Measurements from ENCODE around the gene MEI1.

MEI1 gene

GRCh38 chr22:41816241-41816640, 116.9 kb downstream of the MEI1 start:
- H3K4me1 Mint-ChIP-seq: no peaks in the 10 kb centered on the region
- CTCF ChIA-PET: interaction anchor here (1.2 kb wide), 1 partner anchor 119 kb away, joined by 4 read pairs; no protein-coding TSS in a partner anchor

DNA sequence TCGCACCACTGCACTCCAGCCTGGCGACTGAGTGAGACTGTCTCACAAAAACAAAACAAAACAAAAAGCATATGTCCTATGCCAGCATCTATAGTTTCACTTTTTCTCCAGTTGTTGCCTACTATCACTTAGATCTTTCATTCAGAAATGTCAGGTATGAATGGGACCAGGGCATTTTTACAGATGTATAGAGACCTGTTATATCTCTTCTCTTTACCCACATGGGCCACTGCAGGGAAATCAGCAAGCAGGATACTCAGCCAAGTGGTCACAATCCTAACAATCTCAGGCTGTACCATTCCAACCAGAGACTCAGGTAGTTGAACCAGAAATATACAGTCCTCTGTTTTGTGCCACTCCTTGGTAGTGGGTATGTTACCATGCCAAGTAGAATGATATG, 117.6 kb downstream of the MEI1 start:
- peaks cover 21% of the 10 kb centered on the region for H3K36me3 Mint-ChIP-seq
- H3K4me3 Mint-ChIP-seq: no peak overlapping the region
- no peaks in the 10 kb centered on the region for H3K9me3 Mint-ChIP-seq
- H3K27ac Mint-ChIP-seq: no peak overlapping the region
- CTCF ChIA-PET: interaction anchor here (1.2 kb wide), 1 partner anchor 120 kb away, joined by 4 read pairs; no protein-coding TSS in a partner anchor
- no peaks in the 10 kb centered on the region for H3K4me1 Mint-ChIP-seq
- DNase-seq: no peak
- no peaks in the 10 kb centered on the region for H3K27me3 Mint-ChIP-seq

More at GRCh38 chr22:41816241-41816640, 116.9 kb downstream of the MEI1 start:
- no peak overlapping the region for H3K27ac Mint-ChIP-seq
- H3K27me3 Mint-ChIP-seq: no peaks in the 10 kb centered on the region
- H3K9me3 Mint-ChIP-seq: no peaks in the 10 kb centered on the region
- H3K4me3 Mint-ChIP-seq: no peak overlapping the region
- peaks cover 21% of the 10 kb centered on the region for H3K36me3 Mint-ChIP-seq
- no peak for DNase-seq

DNA sequence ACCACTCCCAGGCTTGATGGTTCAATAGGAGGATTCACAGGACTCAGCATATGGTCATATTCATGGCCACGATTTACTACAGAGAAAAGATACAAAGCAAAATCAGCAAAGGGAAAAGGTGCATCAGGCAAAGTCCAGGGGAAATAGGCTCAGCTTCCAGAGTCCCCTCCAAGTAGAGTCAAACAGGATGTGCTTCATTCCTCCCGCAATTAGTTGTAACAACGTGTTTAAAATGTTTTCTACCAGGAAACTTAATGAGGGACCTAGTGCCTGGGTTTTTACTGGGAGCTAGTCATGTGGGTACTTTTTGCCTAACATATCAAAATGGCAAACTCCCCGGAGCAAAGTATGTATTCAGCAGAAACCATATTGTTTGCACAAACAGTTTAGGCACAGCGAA, 118.7 kb downstream of the MEI1 start:
- Mint-ChIP-seq H3K27ac (no peak overlapping the region), H3K36me3 (peaks cover 21% of the 10 kb centered on the region), H3K4me1 (peaks cover 6% of the 10 kb centered on the region), H3K9me3 (no peaks in the 10 kb centered on the region), H3K4me3 (no peak overlapping the region), H3K27me3 (no peaks in the 10 kb centered on the region)
- CTCF ChIA-PET: interaction anchor here (1.5 kb wide), 1 partner anchor 121 kb away, joined by 4 read pairs; no protein-coding TSS in a partner anchor
- DNase-seq: no peak

DNA sequence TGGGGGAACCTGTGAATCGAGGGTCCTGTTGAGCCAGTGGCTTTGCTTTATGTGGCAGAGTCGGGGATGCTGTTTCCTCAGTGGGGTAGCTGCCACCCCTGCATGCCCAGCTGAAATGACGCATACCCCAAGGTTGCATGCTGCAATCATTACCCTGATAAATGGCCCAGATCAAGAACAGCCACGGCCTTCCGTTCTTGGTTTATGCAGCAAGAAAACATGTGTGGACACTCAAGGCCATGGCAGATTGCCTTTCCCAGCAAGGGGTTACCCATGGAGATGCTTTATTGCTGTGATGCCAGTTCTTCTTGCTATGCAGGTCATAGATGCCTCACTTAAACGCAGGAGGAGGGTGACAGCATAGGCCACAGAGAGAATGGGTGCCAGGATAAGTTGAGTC, 119.3 kb downstream of the MEI1 start:
- H3K27me3 Mint-ChIP-seq: no peaks in the 10 kb centered on the region
- H3K27ac Mint-ChIP-seq: no peak overlapping the region
- no peaks in the 10 kb centered on the region for H3K9me3 Mint-ChIP-seq
- H3K4me3 Mint-ChIP-seq: no peak overlapping the region
- H3K4me1 Mint-ChIP-seq: peaks cover 6% of the 10 kb centered on the region
- no peak for DNase-seq
- CTCF ChIA-PET: interaction anchor here (1.5 kb wide), 1 partner anchor 122 kb away, joined by 4 read pairs; no protein-coding TSS in a partner anchor
- peaks cover 21% of the 10 kb centered on the region for H3K36me3 Mint-ChIP-seq

DNA sequence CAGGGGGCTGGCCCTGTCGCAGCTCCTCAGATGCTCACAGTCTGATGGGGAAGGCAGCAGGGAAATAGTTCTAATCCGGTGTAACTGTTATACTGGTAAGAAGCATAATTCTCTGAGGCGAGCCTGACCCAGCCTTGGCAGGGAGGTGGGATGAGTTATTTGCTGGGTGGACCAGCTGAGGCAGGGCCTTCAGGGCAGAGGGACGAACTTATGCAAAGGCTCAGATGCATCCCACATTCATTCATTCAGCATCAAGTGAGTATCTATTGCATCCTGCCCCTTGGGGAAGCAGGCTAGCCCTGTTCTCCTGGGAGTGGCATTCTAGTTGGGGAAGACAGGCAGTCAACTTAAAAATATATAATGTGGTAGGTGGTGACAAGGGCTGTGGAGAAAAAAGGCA, 120.0 kb downstream of the MEI1 start:
- H3K27ac Mint-ChIP-seq: no peak overlapping the region

GRCh38 chr22:41820447-41820846, 121.1 kb downstream of the MEI1 start:
- Mint-ChIP-seq H3K27ac (no peak overlapping the region), H3K27me3 (no peaks in the 10 kb centered on the region), H3K36me3 (peaks cover 27% of the 10 kb centered on the region)

More for the DNA sequence above, 120.0 kb downstream of the MEI1 start:
- Mint-ChIP-seq H3K9me3 (no peaks in the 10 kb centered on the region), H3K4me3 (no peak overlapping the region), H3K36me3 (peaks cover 22% of the 10 kb centered on the region), H3K4me1 (peaks cover 6% of the 10 kb centered on the region), H3K27me3 (no peaks in the 10 kb centered on the region)
- CTCF ChIA-PET: no interaction called here
- DNase-seq: no peak

DNA sequence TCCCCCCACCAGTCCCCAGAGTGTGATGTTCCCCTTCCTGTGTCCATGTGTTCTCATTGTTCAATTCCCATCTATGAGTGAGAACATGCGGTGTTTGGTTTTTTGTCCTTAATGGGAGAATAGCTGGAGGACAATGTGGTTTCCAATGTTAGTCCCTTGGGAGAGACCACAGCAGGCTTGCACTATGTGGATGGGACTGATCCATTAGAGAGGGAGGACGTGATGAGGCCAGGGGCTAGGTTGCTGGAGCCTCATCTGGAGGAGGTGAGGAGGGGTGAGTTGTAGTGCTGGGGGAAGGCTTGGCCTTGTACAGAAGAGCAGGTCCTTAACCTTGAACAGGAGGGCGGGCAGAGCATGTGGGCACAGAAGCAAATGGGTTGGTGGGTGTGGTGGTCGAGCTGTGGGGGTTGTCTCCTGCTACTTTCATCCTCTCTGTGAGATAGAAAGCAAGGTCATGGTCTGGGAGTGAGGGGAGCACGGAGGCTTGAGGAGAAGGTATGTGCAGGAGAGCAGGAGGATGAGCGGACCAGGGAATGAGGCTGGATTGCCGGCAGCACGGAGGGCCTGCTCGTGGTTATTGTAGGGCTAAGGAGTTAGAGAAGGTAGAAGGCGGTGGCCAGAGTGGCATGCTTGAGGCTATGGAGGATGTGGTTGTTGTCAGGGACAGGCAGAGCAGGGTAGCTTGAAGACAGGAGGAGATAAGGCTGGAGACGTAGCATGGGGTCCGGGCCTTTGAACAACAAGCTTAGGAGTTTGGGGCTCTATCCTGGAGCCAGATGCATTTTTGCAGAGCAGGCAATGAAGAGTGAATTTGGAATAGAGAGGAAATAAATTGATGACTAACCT, 122.4 kb downstream of the MEI1 start:
- H3K4me1 Mint-ChIP-seq: peaks cover 6% of the 10 kb centered on the region

More at GRCh38 chr22:41820447-41820846, 121.1 kb downstream of the MEI1 start:
- no peak for DNase-seq
- Mint-ChIP-seq H3K9me3 (no peaks in the 10 kb centered on the region), H3K4me3 (no peak overlapping the region), H3K4me1 (peaks cover 6% of the 10 kb centered on the region)
- CTCF ChIA-PET: interaction anchor here (0.9 kb wide), 1 partner anchor 121 kb away, joined by 3 read pairs; no protein-coding TSS in a partner anchor

GRCh38 chr22:41822317-41823057, 123.2 kb downstream of the MEI1 start:
- CTCF ChIA-PET: interaction anchor here (0.5 to 2.4 kb wide), 10 partner anchors 10 to 134 kb away, joined by 3 to 12 read pairs (median 4); no protein-coding TSS in a partner anchor
- H3K4me1 Mint-ChIP-seq: peaks cover 6% of the 10 kb centered on the region
- H3K27ac Mint-ChIP-seq: peak overlapping the region; percentile 57
- H3K9me3 Mint-ChIP-seq: no peaks in the 10 kb centered on the region
- peak; percentile 29 for DNase-seq
- no peaks in the 10 kb centered on the region for H3K27me3 Mint-ChIP-seq
- peaks cover 23% of the 10 kb centered on the region for H3K36me3 Mint-ChIP-seq
- H3K4me3 Mint-ChIP-seq: no peak overlapping the region

More for the DNA sequence above, 122.4 kb downstream of the MEI1 start:
- H3K27me3 Mint-ChIP-seq: no peaks in the 10 kb centered on the region
- H3K36me3 Mint-ChIP-seq: peaks cover 23% of the 10 kb centered on the region
- no peak overlapping the region for H3K4me3 Mint-ChIP-seq
- H3K9me3 Mint-ChIP-seq: no peaks in the 10 kb centered on the region
- DNase-seq: no peak
- H3K27ac Mint-ChIP-seq: no peak overlapping the region
- CTCF ChIA-PET: interaction anchor here (0.5 to 2.4 kb wide), 7 partner anchors 20 to 135 kb away, joined by 3 to 12 read pairs (median 4); no protein-coding TSS in a partner anchor

GRCh38 chr22:41823797-41824196, 124.5 kb downstream of the MEI1 start:
- Mint-ChIP-seq H3K27me3 (no peaks in the 10 kb centered on the region), H3K9me3 (no peaks in the 10 kb centered on the region), H3K4me3 (no peak overlapping the region), H3K4me1 (peaks cover 6% of the 10 kb centered on the region), H3K36me3 (peaks cover 23% of the 10 kb centered on the region), H3K27ac (peak overlapping the region; percentile 22)
- CTCF ChIA-PET: no interaction called here
- DNase-seq: no peak

GRCh38 chr22:41825376-41825775, 126.1 kb downstream of the MEI1 start:
- peaks cover 23% of the 10 kb centered on the region for H3K36me3 Mint-ChIP-seq
- H3K27ac Mint-ChIP-seq: no peak overlapping the region
- H3K27me3 Mint-ChIP-seq: no peaks in the 10 kb centered on the region
- DNase-seq: no peak
- H3K4me1 Mint-ChIP-seq: peaks cover 6% of the 10 kb centered on the region
- peaks cover 3% of the 10 kb centered on the region for H3K9me3 Mint-ChIP-seq
- CTCF ChIA-PET: interaction anchor here (1.5 kb wide), 1 partner anchor 115 kb away, joined by 5 read pairs; no protein-coding TSS in a partner anchor
- no peak overlapping the region for H3K4me3 Mint-ChIP-seq

DNA sequence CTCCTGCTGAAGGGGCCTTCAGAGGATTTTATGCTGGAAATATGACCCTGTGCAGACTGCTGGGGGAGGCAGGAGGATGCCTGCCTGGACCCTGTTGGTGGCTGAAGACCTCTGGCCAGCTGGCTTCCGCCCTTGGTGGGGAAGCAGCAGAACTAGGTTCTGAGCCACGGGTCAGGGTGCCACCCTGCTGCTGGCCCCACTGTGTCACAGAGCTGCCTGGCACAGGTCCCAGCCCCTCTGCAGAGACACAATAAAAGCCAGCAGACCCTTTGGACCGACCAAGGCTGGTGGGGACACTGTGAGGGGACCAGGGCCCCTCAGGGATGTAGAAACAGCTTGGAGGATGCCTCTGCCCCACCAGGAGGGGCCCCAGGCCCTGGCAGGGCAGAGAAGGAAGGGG, 126.7 kb downstream of the MEI1 start:
- H3K4me1 Mint-ChIP-seq: peaks cover 9% of the 10 kb centered on the region
- H3K36me3 Mint-ChIP-seq: peaks cover 22% of the 10 kb centered on the region
- H3K27ac Mint-ChIP-seq: no peak overlapping the region
- H3K4me3 Mint-ChIP-seq: no peak overlapping the region
- peaks cover 4% of the 10 kb centered on the region for H3K9me3 Mint-ChIP-seq
- CTCF ChIA-PET: interaction anchor here (1.3 to 1.5 kb wide), 2 partner anchors 25 to 115 kb away, joined by 4 to 5 read pairs; partner anchors contain the start of gene CCDC134
- H3K27me3 Mint-ChIP-seq: no peaks in the 10 kb centered on the region
- DNase-seq: no peak

GRCh38 chr22:41826430-41827383, 127.4 kb downstream of the MEI1 start:
- Mint-ChIP-seq H3K27ac (peak overlapping the region; percentile 15), H3K36me3 (peaks cover 29% of the 10 kb centered on the region), H3K4me1 (peaks cover 16% of the 10 kb centered on the region), H3K4me3 (no peak overlapping the region), H3K27me3 (no peaks in the 10 kb centered on the region), H3K9me3 (peaks cover 4% of the 10 kb centered on the region)
- DNase-seq: no peak
- CTCF ChIA-PET: interaction anchor here (1.3 to 1.6 kb wide), 3 partner anchors 26 to 114 kb away, joined by 4 to 6 read pairs (median 5); partner anchors contain the start of gene CCDC134

GRCh38 chr22:41827671-41828070, 128.4 kb downstream of the MEI1 start:
- Mint-ChIP-seq H3K4me1 (peaks cover 22% of the 10 kb centered on the region), H3K4me3 (no peak overlapping the region), H3K9me3 (peaks cover 4% of the 10 kb centered on the region), H3K36me3 (peaks cover 38% of the 10 kb centered on the region), H3K27me3 (no peaks in the 10 kb centered on the region), H3K27ac (peak overlapping the region; percentile 11)
- CTCF ChIA-PET: interaction anchor here (1.3 to 1.6 kb wide), 2 partner anchors 27 to 113 kb away, joined by 4 to 6 read pairs; partner anchors contain the start of gene CCDC134
- no peak for DNase-seq

Data from activated naive CD4-positive, alpha-beta T cell treated with anti-CD3 and anti-CD28 coated beads, Interleukin-2, amount 10 ng/mL, durations not matched to agents 7 days and 5 days (primary cell).